Dermis blood vessel endothelial cell (primary cell): ENCODE results near the gene RAB40B. TPM values are rescaled to one million over a fixed set of nuclear protein-coding genes. Genes with fewer than 3 reads are reported as not detected.

ENCODE experiments used
- DNase-seq: peaks from one replicate; pipeline ENCODE4 v3.0.0; 2010
- total RNA-seq: library from RNA; depleted of rRNA; stranded (reverse); fragments of >200 nt; gene quantifications from 2 replicates; pipeline ENCODE4 v1.2.3, GENCODE V29; 2014

RAB40B gene
- total RNA-seq, 1 donor from 2014 or later = 5.8 TPM

- DNase-seq = no peak
Measured at GRCh38 chr17:82613283-82614094, 85.0 kb downstream of the RAB40B start.

DNA sequence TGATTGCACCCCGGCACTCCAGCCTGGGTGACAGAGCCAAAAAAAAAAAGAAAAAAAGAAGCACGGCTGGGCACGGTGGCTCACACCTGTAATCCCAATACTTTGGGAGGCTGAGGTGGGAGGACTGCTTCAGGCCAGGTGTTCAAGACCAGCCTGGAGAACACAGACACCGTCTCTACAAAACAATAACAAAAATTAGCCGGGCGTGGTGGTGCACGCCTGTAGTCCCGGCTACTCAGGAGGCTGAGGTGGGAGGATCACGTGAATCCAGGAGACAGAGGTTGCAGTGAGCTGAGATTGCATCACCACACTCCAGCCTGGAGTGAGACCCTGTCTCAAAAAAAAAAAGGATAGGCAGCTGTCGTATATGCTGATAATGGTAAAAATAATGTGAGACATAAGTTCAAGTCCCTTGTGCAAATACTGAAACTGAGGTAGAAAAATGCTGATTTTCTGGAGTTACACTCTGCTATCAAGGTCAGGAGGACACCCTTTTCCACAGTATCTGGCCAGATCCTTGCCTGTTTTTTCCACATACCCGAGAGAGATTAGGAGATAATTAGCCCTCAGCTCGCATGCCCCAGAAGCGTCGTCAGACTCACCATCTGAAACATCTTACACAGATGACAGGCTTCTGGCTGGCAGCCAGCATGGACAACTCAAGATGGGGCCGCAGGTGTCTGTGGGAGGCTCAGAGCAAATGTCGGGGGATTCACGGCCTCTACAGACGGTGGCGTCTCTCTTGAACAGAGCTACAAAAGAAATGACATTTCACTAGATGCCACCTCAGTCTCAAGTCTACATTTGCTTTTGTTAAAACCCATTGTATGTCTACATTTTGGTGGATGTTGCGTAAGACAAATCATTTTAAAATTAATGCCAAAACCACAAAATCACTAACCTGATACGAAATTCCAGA lies 87.1 kb downstream of the RAB40B start:
- DNase-seq = no peak

DNA sequence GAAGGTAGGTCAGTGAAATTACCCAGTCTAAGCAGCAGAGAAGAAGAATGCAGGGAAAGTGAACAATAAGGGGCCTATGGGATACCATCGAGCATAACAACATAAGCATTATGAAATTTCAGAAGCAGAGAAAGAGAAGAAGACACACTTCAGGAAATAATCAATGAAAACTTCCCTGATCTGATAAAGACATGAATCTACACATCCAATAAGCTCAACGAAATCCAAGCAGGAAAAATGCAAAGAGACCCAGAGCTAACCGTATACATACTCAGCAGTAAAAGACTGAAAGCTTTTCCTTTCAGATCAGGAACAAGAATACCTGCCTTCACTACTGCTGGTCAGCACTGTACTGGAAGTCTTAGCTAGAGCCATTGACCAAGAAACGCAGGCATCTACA lies 88.8 kb downstream of the RAB40B start:
- DNase-seq = no peak

DNA sequence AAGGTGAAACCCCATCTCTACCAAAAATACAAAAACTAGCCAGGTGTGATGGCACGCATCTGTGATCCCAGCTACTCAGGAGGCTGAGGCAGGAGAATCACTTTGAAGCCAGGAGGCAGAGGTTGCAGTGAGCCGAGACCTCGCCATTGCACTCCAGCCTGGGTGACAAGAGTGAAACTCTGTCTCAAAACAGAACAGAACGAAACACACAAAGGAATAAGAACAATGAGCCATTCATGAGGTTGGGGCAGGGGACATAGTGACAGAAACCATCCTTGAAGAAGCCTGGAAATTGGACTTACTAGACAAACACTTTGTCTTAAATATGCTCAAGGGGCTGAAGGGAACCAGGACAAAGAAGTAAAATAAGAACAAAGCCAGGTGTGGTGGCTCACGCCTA lies 89.7 kb downstream of the RAB40B start:
- DNase-seq = no peak

DNA sequence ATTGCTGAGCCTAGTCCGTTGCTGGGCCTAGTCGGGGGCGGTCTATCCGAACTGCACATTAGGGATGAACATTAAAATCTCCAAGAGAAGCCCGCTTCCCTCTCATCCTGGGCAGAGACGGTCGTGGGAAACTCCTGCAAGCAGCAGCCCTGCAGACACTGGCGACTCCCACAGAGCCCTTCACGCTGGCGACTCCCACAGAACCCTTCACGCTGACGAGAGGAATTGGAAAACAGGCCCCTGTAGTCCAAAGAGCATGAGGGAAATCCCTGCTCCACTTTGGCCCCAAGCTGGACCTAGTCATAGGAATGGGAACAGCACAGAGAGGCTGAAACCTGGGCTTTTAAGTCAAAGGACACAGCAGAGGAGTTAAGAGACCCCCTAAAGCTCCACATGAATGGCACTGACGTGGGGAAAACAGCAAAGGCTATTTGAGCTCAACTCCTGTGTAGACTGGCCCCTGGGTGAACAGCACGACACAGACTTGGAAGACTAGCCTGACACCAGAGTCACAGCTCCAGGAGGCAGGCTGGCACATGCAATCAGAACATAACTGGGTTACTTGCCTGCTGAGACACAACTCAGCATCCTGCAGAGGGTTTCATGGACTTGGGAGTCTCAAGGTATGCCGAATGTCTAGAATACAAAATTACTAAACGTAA lies 92.4 kb downstream of the RAB40B start:
- DNase-seq = no peak

Other genes with a start within 250 kb of the RAB40B start
- gene CYBC1, start 247.9 kb downstream of the RAB40B start, total RNA-seq = 59.8 and 75.4 TPM in 2 replicates
- gene NARF, start 240.0 kb downstream of the RAB40B start, total RNA-seq = 85.5 and 105 TPM in 2 replicates
- gene FOXK2, start 179.0 kb downstream of the RAB40B start, total RNA-seq = 35.1 and 38.2 TPM in 2 replicates
- 61.4 and 91.0 TPM in 2 replicates for gene WDR45B, start 50.3 kb downstream of the RAB40B start, total RNA-seq
- gene FN3KRP, start 18.0 kb upstream of the RAB40B start, total RNA-seq = 19.1 and 23.4 TPM in 2 replicates
- gene FN3K, start 36.9 kb upstream of the RAB40B start, total RNA-seq = 7.0 and 8.5 TPM in 2 replicates
- 50.9 and 78.6 TPM in 2 replicates for gene TBCD, start 53.4 kb upstream of the RAB40B start, total RNA-seq
- 0.05 TPM in 1 of 2 replicates, not detected in the other for gene ZNF750, start 141.3 kb upstream of the RAB40B start, total RNA-seq